MCF 10A (cell line): ENCODE data around the gene RNF220. TPM values are rescaled to one million over a fixed set of nuclear protein-coding genes. Genes with fewer than 3 reads are reported as not detected.

Experiments used
- BruUV-seq: library from RNA; stranded (reverse); fragments of 400-500 nt; replicated peaks from 2 replicates; lab custom pipeline; 2021; lab: Mats Ljungman, UMichigan
- CTCF ChIA-PET: fragments of 300-600 bp; sonication (Branson Sonifier 250); formaldehyde crosslinking; extraction: SDS; loops from one replicate; lab custom pipeline; 2021; ENCODE audit warnings: antibody characterized with exemption, inconsistent platforms; lab: Yijun Ruan, JAX
- POLR2A ChIA-PET: fragments of 300-600, 350-650 bp; sonication (Branson Sonifier 250); formaldehyde crosslinking; extraction: SDS; loops from one replicate; lab custom pipeline; 2020; ENCODE audit warnings: antibody characterized with exemption, inconsistent platforms; lab: Yijun Ruan, JAX
- DNase-seq: peaks from one replicate; pipeline ENCODE4 v3.0.0-alpha.2; 2018; ENCODE audit not compliant: unreplicated experiment
- H3K27ac Mint-ChIP-seq: one replicate; pipeline ENCODE4 v1.8.0; 2022; ENCODE audit warnings: mild to moderate bottlenecking, low read depth, mixed read lengths; ENCODE audit not compliant: unreplicated experiment
- H3K27me3 Mint-ChIP-seq: one replicate; pipeline ENCODE4 v1.8.0; 2022; ENCODE audit warnings: mixed read lengths; ENCODE audit not compliant: insufficient read depth, unreplicated experiment
- H3K36me3 Mint-ChIP-seq: one replicate; pipeline ENCODE4 v1.8.0; 2022; ENCODE audit warnings: mild to moderate bottlenecking, moderate library complexity, mixed read lengths; ENCODE audit not compliant: insufficient read depth, unreplicated experiment
- H3K4me1 Mint-ChIP-seq: one replicate; pipeline ENCODE4 v1.8.0; 2022; ENCODE audit warnings: mixed read lengths; ENCODE audit not compliant: insufficient read depth, unreplicated experiment
- H3K4me3 Mint-ChIP-seq: one replicate; pipeline ENCODE4 v1.8.0; 2022; ENCODE audit warnings: mild to moderate bottlenecking, moderate library complexity, mixed read lengths; ENCODE audit not compliant: unreplicated experiment
- H3K9me3 Mint-ChIP-seq: one replicate; pipeline ENCODE4 v1.8.0; 2022; ENCODE audit warnings: mixed read lengths; ENCODE audit not compliant: unreplicated experiment
- CTCF ChIP-seq: fragments of 200-600 bp; IDR thresholded peaks from one replicate; pipeline ENCODE4 v1.8.0; 2022; ENCODE audit warnings: antibody characterized with exemption, mild to moderate bottlenecking; ENCODE audit not compliant: unreplicated experiment
- intact Hi-C: fragments of 100-400 bp; cut with micrococcal nuclease; formaldehyde crosslinking; loops from 2 replicates; pipeline ENCODE4 v1.14.1; 2022
- total RNA-seq: library from RNA; stranded (reverse); gene quantifications from 2 replicates; pipeline ENCODE4 v1.2.3, GENCODE V29; 2022

RNF220 gene
- total RNA-seq, 1 experiment from 2014 or later = 67.1 TPM

GRCh38 chr1:44604157-44604955 is 199.3 kb downstream of the RNF220 start:
- POLR2A ChIA-PET = interaction anchor here (0.8 to 1.4 kb wide), 6 partner anchors 9 to 387 kb away, joined by 3 to 4 read pairs (median 3); no protein-coding TSS in a partner anchor

GRCh38 chr1:44605914-44606615 is 201.0 kb downstream of the RNF220 start:
- intact Hi-C loops = no loop called here
- Mint-ChIP-seq H3K4me3 (no peak overlapping the region), H3K36me3 (no peaks in the 10 kb centered on the region), H3K9me3 (no peaks in the 10 kb centered on the region), H3K27me3 (no peaks in the 10 kb centered on the region), H3K4me1 (peaks cover 7% of the 10 kb centered on the region), H3K27ac (no peak overlapping the region)
- TF ChIP-seq CTCF = no peak
- ChIA-PET POLR2A (interaction anchor here (1.1 kb wide), 1 partner anchor 26 kb away, joined by 3 read pairs; no protein-coding TSS in a partner anchor), CTCF (no interaction called here)
- BruUV-seq = no TSS peak
- peak; percentile 35 for DNase-seq

More at GRCh38 chr1:44604157-44604955, 199.3 kb downstream of the RNF220 start:
- no peak for TF ChIP-seq CTCF
- no TSS peak for BruUV-seq
- no peak overlapping the region for H3K4me3 Mint-ChIP-seq
- intact Hi-C loops = no loop called here
- DNase-seq = no peak
- no peaks in the 10 kb centered on the region for H3K36me3 Mint-ChIP-seq
- H3K27ac Mint-ChIP-seq = no peak overlapping the region
- no peaks in the 10 kb centered on the region for H3K27me3 Mint-ChIP-seq
- H3K4me1 Mint-ChIP-seq = peaks cover 7% of the 10 kb centered on the region
- CTCF ChIA-PET = interaction anchor here (0.6 to 2.6 kb wide), 6 partner anchors 9 to 387 kb away, joined by 3 to 13 read pairs (median 4); no protein-coding TSS in a partner anchor
- H3K9me3 Mint-ChIP-seq = no peaks in the 10 kb centered on the region

GRCh38 chr1:44606701-44607281 is 201.7 kb downstream of the RNF220 start:
- no peaks in the 10 kb centered on the region for H3K9me3 Mint-ChIP-seq
- no peaks in the 10 kb centered on the region for H3K27me3 Mint-ChIP-seq
- no peak for DNase-seq
- H3K27ac Mint-ChIP-seq = no peak overlapping the region
- H3K36me3 Mint-ChIP-seq = no peaks in the 10 kb centered on the region
- intact Hi-C loops = no loop called here
- ChIA-PET CTCF (interaction anchor here (0.9 kb wide), 1 partner anchor 228 kb away, joined by 4 read pairs; no protein-coding TSS in a partner anchor), POLR2A (no interaction called here)
- BruUV-seq = no TSS peak
- no peak for TF ChIP-seq CTCF
- peaks cover 7% of the 10 kb centered on the region for H3K4me1 Mint-ChIP-seq
- H3K4me3 Mint-ChIP-seq = no peak overlapping the region
